ENCODE results near the gene INHBC.
"Not testable (repeated sequence)": the region's sequence is repeated elsewhere in the genome, so short reads cannot be mapped to it uniquely, and the experiment has no call there.

Gene INHBC

GRCh38 chr12:57429473-57430111, 5.0 kb upstream of the INHBC start:
- no peak for DNase-seq

- peak; percentile 20 for DNase-seq
Observed at GRCh38 chr12:57430112-57430930, 4.3 kb upstream of the INHBC start.

- DNase-seq: peak; percentile 95
Observed at GRCh38 chr12:57430931-57431566, 3.5 kb upstream of the INHBC start, which contains the start of gene R3HDM2. TSS of gene R3HDM2 (minus strand) at chr12:57431043. CDS start at chr12:57310428, 120,615 bp downstream.

GRCh38 chr12:57431654-57432188, 2.9 kb upstream of the INHBC start:
- DNase-seq: no peak

GRCh38 chr12:57433370-57433769, 1.2 kb upstream of the INHBC start:
- no peak for DNase-seq

- DNase-seq: no peak
Observed at GRCh38 chr12:57435293-57435692, 709 bp downstream of the INHBC start.

- DNase-seq: no peak
Observed at GRCh38 chr12:57438400-57438799, 3.8 kb downstream of the INHBC start.

- no peak for DNase-seq
Observed at GRCh38 chr12:57439762-57440266, 5.2 kb downstream of the INHBC start.

GRCh38 chr12:57441393-57441792, 6.8 kb downstream of the INHBC start:
- not testable (repeated sequence) for DNase-seq

GRCh38 chr12:57441846-57442427, 7.4 kb downstream of the INHBC start:
- no peak for DNase-seq

- DNase-seq: not testable (repeated sequence)
Observed at GRCh38 chr12:57444337-57444736, 9.8 kb downstream of the INHBC start.

GRCh38 chr12:57444744-57445143, 10.2 kb downstream of the INHBC start:
- no peak for DNase-seq

- DNase-seq: no peak
Observed at GRCh38 chr12:57446292-57446960, 11.8 kb downstream of the INHBC start.

- no peak for DNase-seq
Observed at GRCh38 chr12:57448669-57449068, 14.1 kb downstream of the INHBC start.

GRCh38 chr12:57449375-57449774, 14.8 kb downstream of the INHBC start:
- no peak for DNase-seq

GRCh38 chr12:57450057-57450456, 15.5 kb downstream of the INHBC start:
- DNase-seq: no peak

- DNase-seq: no peak
Observed at GRCh38 chr12:57451233-57451778, 16.7 kb downstream of the INHBC start.

- DNase-seq: peak; percentile 96
Observed at GRCh38 chr12:57452181-57452936, 17.8 kb downstream of the INHBC start.

- DNase-seq: peak; percentile 85
Observed at GRCh38 chr12:57452937-57453509, 18.4 kb downstream of the INHBC start.

- DNase-seq: no peak
Observed at GRCh38 chr12:57454213-57454565, 19.6 kb downstream of the INHBC start.
